ENCODE measurements around the gene COL26A1. TPM values are rescaled to one million over a fixed set of nuclear protein-coding genes. Genes with fewer than 3 reads are reported as not detected.

COL26A1 gene
- polyA plus RNA-seq, 1 donor from 2014 or later, result 36.6 TPM

GRCh38 chr7:101400751-101401150 is 38.1 kb downstream of the COL26A1 start:
- H3K9me3 ChIP-seq (ENCODE audit: low read length), result no peaks in the 10 kb centered on the region
- no peak for TF ChIP-seq REST (IDR thresholded peaks at IDR 0.05; ENCODE audit: borderline replicate concordance)
- TF ChIP-seq TAF1 (IDR thresholded peaks at IDR 0.05; ENCODE audit: low read depth), result no peak
- no peak for TF ChIP-seq POLR2AphosphoS5 (IDR thresholded peaks at IDR 0.05)
- TF ChIP-seq SMC3 (conservative IDR thresholded peaks at IDR 0.05; ENCODE audit: poor library complexity), result no peak
- TF ChIP-seq EP300 (conservative IDR thresholded peaks at IDR 0.05; ENCODE audit: poor library complexity, severe bottlenecking), result no peak
- no peak for TF ChIP-seq EZH2 (IDR thresholded peaks at IDR 0.05; ENCODE audit: borderline replicate concordance, insufficient read depth, low read length, poor library complexity, severe bottlenecking)
- no peak for TF ChIP-seq CTCF (IDR thresholded peaks at IDR 0.05; ENCODE audit: poor library complexity, severe bottlenecking)
- TF ChIP-seq MXI1 (conservative IDR thresholded peaks at IDR 0.05; ENCODE audit: poor library complexity, severe bottlenecking), result no peak
- TF ChIP-seq RAD21 (conservative IDR thresholded peaks at IDR 0.05), result no peak
- no peak overlapping the region for H3K27ac ChIP-seq (ENCODE audit: low read length)
- H3K27me3 ChIP-seq (ENCODE audit: insufficient read depth, low read depth, low read length), result no peaks in the 10 kb centered on the region
- H3K4me3 ChIP-seq (ENCODE audit: low read length), result no peak overlapping the region
- H3K9ac ChIP-seq (ENCODE audit: low read length), result no peak overlapping the region
- no peak overlapping the region for H2AFZ ChIP-seq (ENCODE audit: low read depth, low read length)
- H4K20me1 ChIP-seq (ENCODE audit: insufficient read depth), result no peaks in the 10 kb centered on the region
- H3K4me2 ChIP-seq (ENCODE audit: low read length), result no peak overlapping the region
- H3K9me2 ChIP-seq (ENCODE audit: insufficient read depth, low read length), result no peaks in the 10 kb centered on the region
- H3F3A ChIP-seq (ENCODE audit: insufficient read depth, low read length, poor library complexity, severe bottlenecking), result no peaks in the 10 kb centered on the region
- no peaks in the 10 kb centered on the region for H3K79me2 ChIP-seq (replicated peaks; ENCODE audit: insufficient read depth, low read length)
- H3K36me3 ChIP-seq (ENCODE audit: insufficient read depth, low read length), result no peaks in the 10 kb centered on the region

GRCh38 chr7:101401390-101402080 is 38.9 kb downstream of the COL26A1 start:
- Histone ChIP-seq H3K36me3 (ENCODE audit: insufficient read depth, low read length) (no peaks in the 10 kb centered on the region), H3K27me3 (ENCODE audit: insufficient read depth, low read depth, low read length) (no peaks in the 10 kb centered on the region), H3K9me3 (ENCODE audit: low read length) (no peaks in the 10 kb centered on the region), H4K20me1 (ENCODE audit: insufficient read depth) (no peaks in the 10 kb centered on the region), H3K9me2 (ENCODE audit: insufficient read depth, low read length) (no peaks in the 10 kb centered on the region), H3K27ac (ENCODE audit: low read length) (no peak overlapping the region), H3F3A (ENCODE audit: insufficient read depth, low read length, poor library complexity, severe bottlenecking) (no peaks in the 10 kb centered on the region), H3K4me3 (ENCODE audit: low read length) (no peak overlapping the region), H2AFZ (ENCODE audit: low read depth, low read length) (no peak overlapping the region), H3K9ac (ENCODE audit: low read length) (no peak overlapping the region), H3K79me2 (replicated peaks; ENCODE audit: insufficient read depth, low read length) (no peaks in the 10 kb centered on the region), H3K4me2 (ENCODE audit: low read length) (no peak overlapping the region)
- TF ChIP-seq TAF1 (IDR thresholded peaks at IDR 0.05; ENCODE audit: low read depth) (no peak), SMC3 (conservative IDR thresholded peaks at IDR 0.05; ENCODE audit: poor library complexity) (no peak), EP300 (conservative IDR thresholded peaks at IDR 0.05; ENCODE audit: poor library complexity, severe bottlenecking) (no peak), MXI1 (conservative IDR thresholded peaks at IDR 0.05; ENCODE audit: poor library complexity, severe bottlenecking) (no peak), POLR2AphosphoS5 (IDR thresholded peaks at IDR 0.05) (no peak), RAD21 (conservative IDR thresholded peaks at IDR 0.05) (no peak), EZH2 (IDR thresholded peaks at IDR 0.05; ENCODE audit: borderline replicate concordance, insufficient read depth, low read length, poor library complexity, severe bottlenecking) (no peak), CTCF (IDR thresholded peaks at IDR 0.05; ENCODE audit: poor library complexity, severe bottlenecking) (no peak), REST (IDR thresholded peaks at IDR 0.05; ENCODE audit: borderline replicate concordance) (no peak)

Measured in neural cell (in vitro differentiated cells).